ENCODE data around the gene CDKN2D. TPM values are rescaled to one million over a fixed set of nuclear protein-coding genes. Genes with fewer than 3 reads are reported as not detected.

The CDKN2D gene
- total RNA-seq (2016; rRNA removed; fragmentation: Illumina TruSeq; extraction: Trizol) (4.8 and 5.4 TPM in 2 replicates), polyA plus RNA-seq (2011; rRNA removed) (8.0 and 8.6 TPM in 2 replicates), polyA minus RNA-seq (2011; rRNA and poly(A)+ RNA removed; ENCODE audit: low replicate concordance) (7.8 and 7.9 TPM in 2 replicates), Bru-seq, nascent RNA (percentile 45 among the genes with signal in this experiment), BruChase-seq, experiment 1, labeled RNA remaining after a 6-hour chase (percentile 73 among the genes with signal in this experiment), BruChase-seq, experiment 2, labeled RNA remaining after a 2-hour chase (percentile 67 among the genes with signal in this experiment)
- total RNA-seq (2016; cell fraction: cytosol; rRNA removed; fragmentation: Illumina TruSeq; extraction: Trizol; ENCODE audit: low read depth) = 4.1 and 5.0 TPM in 2 replicates
- 4.8 and 5.1 TPM in 2 replicates for total RNA-seq (2016; cell fraction: insoluble cytoplasmic fraction; rRNA removed; fragmentation: Illumina TruSeq; extraction: Trizol)
- total RNA-seq (2016; cell fraction: membrane; rRNA removed; fragmentation: Illumina TruSeq; extraction: Trizol) = 7.2 and 8.5 TPM in 2 replicates
- 2.6 and 3.2 TPM in 2 replicates for total RNA-seq (2016; cell fraction: nucleus; rRNA removed; fragmentation: Illumina TruSeq; extraction: Trizol)
- 9.2 and 13.0 TPM in 2 replicates for polyA plus RNA-seq (2011; cell fraction: cytosol; rRNA removed)
- 7.4 and 7.6 TPM in 2 replicates for polyA plus RNA-seq (2011; cell fraction: nucleus; rRNA removed)
- polyA plus RNA-seq (2012) = 2.5 and 6.6 TPM in 2 replicates
- 6.2 and 7.7 TPM in 2 replicates for polyA plus RNA-seq (2016; cell fraction: cytosol; fragmentation: Illumina TruSeq; extraction: Trizol; ENCODE audit: low read depth)
- 6.3 and 8.0 TPM in 2 replicates for polyA plus RNA-seq (2016; cell fraction: insoluble cytoplasmic fraction; fragmentation: Illumina TruSeq; extraction: Trizol; ENCODE audit: low read depth)
- polyA plus RNA-seq (2016; cell fraction: membrane; fragmentation: Illumina TruSeq; extraction: Trizol; ENCODE audit: low read depth) = 8.2 and 8.7 TPM in 2 replicates
- polyA plus RNA-seq (2016; cell fraction: nucleus; fragmentation: Illumina TruSeq; extraction: Trizol; ENCODE audit: insufficient read depth, low read depth) = 11.5 and 12.4 TPM in 2 replicates
- polyA minus RNA-seq (2011; cell fraction: cytosol; rRNA and poly(A)+ RNA removed) = 1.8 and 2.3 TPM in 2 replicates
- 0.39 and 0.87 TPM in 2 replicates for polyA minus RNA-seq (2011; cell fraction: nucleus; rRNA and poly(A)+ RNA removed)
- long read RNA-seq, experiment 1, partial matches to known transcripts = 0 of 13 reads
- long read RNA-seq, experiment 1, other reads (novel, unspliced or antisense) = 8 of 13 reads
- long read RNA-seq, experiment 2, transcript CDKN2D-202 (2 exons, 1,422 nt) = major isoform, 8 of 10 reads
- long read RNA-seq, experiment 2, partial matches to known transcripts = 1 of 10 reads
- long read RNA-seq, experiment 2, other reads (novel, unspliced or antisense) = 0 of 10 reads

DNA sequence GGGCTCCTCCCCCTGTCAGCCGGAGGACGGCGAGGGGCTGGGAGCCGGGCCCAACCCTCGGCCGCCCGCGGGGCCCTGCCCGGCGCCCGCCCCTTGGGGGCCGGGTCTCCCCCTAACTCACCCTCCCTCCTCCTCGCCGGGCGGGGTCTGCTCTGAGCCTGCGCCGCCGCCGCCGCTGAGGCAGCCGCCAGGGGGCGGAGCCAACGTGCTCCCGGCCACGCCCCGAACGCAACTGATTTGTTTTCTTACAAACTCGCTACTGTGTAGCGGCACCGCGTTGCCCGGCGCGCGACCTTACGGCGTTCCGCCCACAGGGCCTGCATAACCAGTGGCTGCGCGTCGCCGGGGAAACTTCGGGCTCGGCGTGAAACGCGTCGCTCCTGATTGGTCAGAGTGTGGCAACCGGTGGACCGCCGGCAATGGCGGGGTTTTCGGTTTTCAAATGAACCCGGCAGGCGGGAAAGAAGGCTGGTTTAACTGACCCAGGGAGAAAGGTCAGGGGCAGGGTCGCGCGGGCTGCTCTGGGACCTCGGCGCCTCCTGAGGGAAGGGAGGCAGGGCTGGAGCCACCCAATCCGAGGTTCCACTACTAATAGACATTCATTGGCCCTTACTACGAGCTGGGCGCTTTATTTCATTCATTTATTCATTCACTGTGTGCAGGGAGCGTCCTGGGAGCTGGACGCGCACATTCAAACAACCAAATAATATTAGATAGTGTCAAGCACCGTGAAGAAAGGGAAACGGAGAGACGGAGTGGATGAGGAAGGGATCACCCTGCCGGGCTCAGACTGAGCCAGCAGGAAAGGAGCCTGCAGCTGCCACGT is at the start of gene CDKN2D:
Gene CDKN2D, minus strand, starts transcription at position 154 of the 826 bp plus-strand sequence. CDS start 326 bp downstream, outside the sequence.
- BruUV-seq (replicated peaks) = TSS peak; percentile 94
- Histone ChIP-seq H3K27ac (ENCODE audit: extremely low read length, insufficient read depth, low read length) (peak within 1 kb of the TSS; percentile 93), H3K4me1 (ENCODE audit: insufficient read depth, low read length) (peaks cover 54% of the 10 kb centered on the region), H4K20me1 (ENCODE audit: insufficient read depth, low read length) (no peaks in the 10 kb centered on the region), H3K36me3 (replicated peaks in 1 of 2; ENCODE audit: control insufficient read depth in 1 of 2, insufficient read depth in 2 of 2, low read length in 2 of 2) (no peaks in the 10 kb centered on the region; a peak in 1 of 5 replicates), H3K4me3 (replicated peaks in 1 of 3; ENCODE audit: insufficient read depth in 1 of 3, low read depth in 2 of 3, low read length in 3 of 3) (peak within 1 kb of the TSS; percentile 61 to 85 (median 82)), H3K4me2 (ENCODE audit: low read depth, low read length) (peak within 1 kb of the TSS; percentile 80), H3K9me3 (ENCODE audit: low read length) (no peaks in the 10 kb centered on the region), H3K79me2 (ENCODE audit: insufficient read depth, low read length) (peaks cover 10% of the 10 kb centered on the region), H3K27me3 (ENCODE audit: control insufficient read depth in 1 of 2, insufficient read depth in 2 of 2, low read length in 2 of 2) (no peaks in the 10 kb centered on the region), H3K9ac (ENCODE audit: insufficient read depth, low read depth, low read length) (peak within 1 kb of the TSS; percentile 71), H2AFZ (ENCODE audit: low read length) (no peak within 1 kb of the TSS)
- FAIRE-seq = peak; percentile 70
- ChIA-PET POLR2A (no interaction called here), CTCF (ENCODE audit: low intra/inter-chr PET ratio, low total read pairs) (no interaction called here)
- in situ Hi-C loops (cut with HindIII; ENCODE audit: extremely low pct_ligation_motif_present, low pct_unique_long_range_greater_than_20kb) = no loop called here
- peak; percentile 98 for DNase-seq (ENCODE audit: low spot score)
- peak; percentile 91 for ATAC-seq
- intact Hi-C loops (cut with micrococcal nuclease; ENCODE audit: unreplicated experiment) = no loop called here
- WGBS (ENCODE audit: low lambda C conversion rate) = 2% methylated on average over 21 of the region's 71 CpGs
- TF ChIP-seq ZFP82 (CRISPR knock-in tag; IDR thresholded peaks at IDR 0.05; ENCODE audit: borderline replicate concordance) (no peak), ZKSCAN8 (CRISPR knock-in tag; IDR thresholded peaks at IDR 0.05; ENCODE audit: borderline replicate concordance) (no peak), MYC (CRISPR knock-in tag; IDR thresholded peaks at IDR 0.05; ENCODE audit: borderline replicate concordance) (peak; percentile 70), ZEB1 (IDR thresholded peaks at IDR 0.05; ENCODE audit: insufficient replicate concordance, low read depth) (no peak), ZNF292 (CRISPR knock-in tag; IDR thresholded peaks at IDR 0.05; ENCODE audit: borderline replicate concordance, low read depth) (no peak), ZNF138 (CRISPR knock-in tag; IDR thresholded peaks at IDR 0.05; ENCODE audit: low read depth) (no peak)
- TF ChIP-seq, protein P1, sequence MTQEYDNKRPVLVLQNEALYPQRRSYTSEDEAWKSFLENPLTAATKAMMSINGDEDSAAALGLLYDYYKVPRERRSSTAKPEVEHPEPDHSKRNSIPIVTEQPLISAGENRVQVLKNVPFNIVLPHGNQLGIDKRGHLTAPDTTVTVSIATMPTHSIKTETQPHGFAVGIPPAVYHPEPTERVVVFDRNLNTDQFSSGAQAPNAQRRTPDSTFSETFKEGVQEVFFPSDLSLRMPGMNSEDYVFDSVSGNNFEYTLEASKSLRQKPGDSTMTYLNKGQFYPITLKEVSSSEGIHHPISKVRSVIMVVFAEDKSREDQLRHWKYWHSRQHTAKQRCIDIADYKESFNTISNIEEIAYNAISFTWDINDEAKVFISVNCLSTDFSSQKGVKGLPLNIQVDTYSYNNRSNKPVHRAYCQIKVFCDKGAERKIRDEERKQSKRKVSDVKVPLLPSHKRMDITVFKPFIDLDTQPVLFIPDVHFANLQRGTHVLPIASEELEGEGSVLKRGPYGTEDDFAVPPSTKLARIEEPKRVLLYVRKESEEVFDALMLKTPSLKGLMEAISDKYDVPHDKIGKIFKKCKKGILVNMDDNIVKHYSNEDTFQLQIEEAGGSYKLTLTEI (CRISPR knock-in tag; conservative IDR thresholded peaks at IDR 0.05) = no peak
- TF ChIP-seq, protein P2, sequence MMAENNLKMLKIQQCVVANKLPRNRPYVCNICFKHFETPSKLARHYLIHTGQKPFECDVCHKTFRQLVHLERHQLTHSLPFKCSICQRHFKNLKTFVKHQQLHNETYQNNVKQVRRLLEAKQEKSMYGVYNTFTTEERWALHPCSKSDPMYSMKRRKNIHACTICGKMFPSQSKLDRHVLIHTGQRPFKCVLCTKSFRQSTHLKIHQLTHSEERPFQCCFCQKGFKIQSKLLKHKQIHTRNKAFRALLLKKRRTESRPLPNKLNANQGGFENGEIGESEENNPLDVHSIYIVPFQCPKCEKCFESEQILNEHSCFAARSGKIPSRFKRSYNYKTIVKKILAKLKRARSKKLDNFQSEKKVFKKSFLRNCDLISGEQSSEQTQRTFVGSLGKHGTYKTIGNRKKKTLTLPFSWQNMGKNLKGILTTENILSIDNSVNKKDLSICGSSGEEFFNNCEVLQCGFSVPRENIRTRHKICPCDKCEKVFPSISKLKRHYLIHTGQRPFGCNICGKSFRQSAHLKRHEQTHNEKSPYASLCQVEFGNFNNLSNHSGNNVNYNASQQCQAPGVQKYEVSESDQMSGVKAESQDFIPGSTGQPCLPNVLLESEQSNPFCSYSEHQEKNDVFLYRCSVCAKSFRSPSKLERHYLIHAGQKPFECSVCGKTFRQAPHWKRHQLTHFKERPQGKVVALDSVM (CRISPR knock-in tag; IDR thresholded peaks at IDR 0.05) = no peak
- TF ChIP-seq, protein P3, sequence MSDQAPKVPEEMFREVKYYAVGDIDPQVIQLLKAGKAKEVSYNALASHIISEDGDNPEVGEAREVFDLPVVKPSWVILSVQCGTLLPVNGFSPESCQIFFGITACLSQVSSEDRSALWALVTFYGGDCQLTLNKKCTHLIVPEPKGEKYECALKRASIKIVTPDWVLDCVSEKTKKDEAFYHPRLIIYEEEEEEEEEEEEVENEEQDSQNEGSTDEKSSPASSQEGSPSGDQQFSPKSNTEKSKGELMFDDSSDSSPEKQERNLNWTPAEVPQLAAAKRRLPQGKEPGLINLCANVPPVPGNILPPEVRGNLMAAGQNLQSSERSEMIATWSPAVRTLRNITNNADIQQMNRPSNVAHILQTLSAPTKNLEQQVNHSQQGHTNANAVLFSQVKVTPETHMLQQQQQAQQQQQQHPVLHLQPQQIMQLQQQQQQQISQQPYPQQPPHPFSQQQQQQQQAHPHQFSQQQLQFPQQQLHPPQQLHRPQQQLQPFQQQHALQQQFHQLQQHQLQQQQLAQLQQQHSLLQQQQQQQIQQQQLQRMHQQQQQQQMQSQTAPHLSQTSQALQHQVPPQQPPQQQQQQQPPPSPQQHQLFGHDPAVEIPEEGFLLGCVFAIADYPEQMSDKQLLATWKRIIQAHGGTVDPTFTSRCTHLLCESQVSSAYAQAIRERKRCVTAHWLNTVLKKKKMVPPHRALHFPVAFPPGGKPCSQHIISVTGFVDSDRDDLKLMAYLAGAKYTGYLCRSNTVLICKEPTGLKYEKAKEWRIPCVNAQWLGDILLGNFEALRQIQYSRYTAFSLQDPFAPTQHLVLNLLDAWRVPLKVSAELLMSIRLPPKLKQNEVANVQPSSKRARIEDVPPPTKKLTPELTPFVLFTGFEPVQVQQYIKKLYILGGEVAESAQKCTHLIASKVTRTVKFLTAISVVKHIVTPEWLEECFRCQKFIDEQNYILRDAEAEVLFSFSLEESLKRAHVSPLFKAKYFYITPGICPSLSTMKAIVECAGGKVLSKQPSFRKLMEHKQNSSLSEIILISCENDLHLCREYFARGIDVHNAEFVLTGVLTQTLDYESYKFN (CRISPR knock-in tag; conservative IDR thresholded peaks at IDR 0.05) = peak; percentile 54

Data from HepG2 (cell line).